A673 (cell line): ENCODE data around the gene PDE8B.

Source experiments
- EZH2 ChIP-seq: fragments of 200-600 bp; sonication (generic); IDR thresholded peaks from 2 replicates; pipeline ENCODE4 v1.6.1; 2017; ENCODE audit warnings: borderline replicate concordance, low read depth, mild to moderate bottlenecking, mixed read lengths, antibody characterized with exemption, low read length; ENCODE audit not compliant: poor library complexity, severe bottlenecking
- TF ChIP-seq, protein P1 (sequence below): fragments of 300-800, 200-600 bp; sonication (generic); conservative IDR thresholded peaks from 2 replicates; pipeline ENCODE4 v1.5.1; 2017; ENCODE audit warnings: low read depth, mild to moderate bottlenecking, antibody characterized with exemption, low read length, moderate library complexity, mixed read lengths

GRCh38 chr5:77285251-77285841, 74.9 kb downstream of the PDE8B start:
- TF ChIP-seq, protein P1, sequence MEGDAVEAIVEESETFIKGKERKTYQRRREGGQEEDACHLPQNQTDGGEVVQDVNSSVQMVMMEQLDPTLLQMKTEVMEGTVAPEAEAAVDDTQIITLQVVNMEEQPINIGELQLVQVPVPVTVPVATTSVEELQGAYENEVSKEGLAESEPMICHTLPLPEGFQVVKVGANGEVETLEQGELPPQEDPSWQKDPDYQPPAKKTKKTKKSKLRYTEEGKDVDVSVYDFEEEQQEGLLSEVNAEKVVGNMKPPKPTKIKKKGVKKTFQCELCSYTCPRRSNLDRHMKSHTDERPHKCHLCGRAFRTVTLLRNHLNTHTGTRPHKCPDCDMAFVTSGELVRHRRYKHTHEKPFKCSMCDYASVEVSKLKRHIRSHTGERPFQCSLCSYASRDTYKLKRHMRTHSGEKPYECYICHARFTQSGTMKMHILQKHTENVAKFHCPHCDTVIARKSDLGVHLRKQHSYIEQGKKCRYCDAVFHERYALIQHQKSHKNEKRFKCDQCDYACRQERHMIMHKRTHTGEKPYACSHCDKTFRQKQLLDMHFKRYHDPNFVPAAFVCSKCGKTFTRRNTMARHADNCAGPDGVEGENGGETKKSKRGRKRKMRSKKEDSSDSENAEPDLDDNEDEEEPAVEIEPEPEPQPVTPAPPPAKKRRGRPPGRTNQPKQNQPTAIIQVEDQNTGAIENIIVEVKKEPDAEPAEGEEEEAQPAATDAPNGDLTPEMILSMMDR = no peak
- TF ChIP-seq EZH2 = no peak
